ENCODE measurements around the gene EEFSEC. TPM values are rescaled to one million over a fixed set of nuclear protein-coding genes. Genes with fewer than 3 reads are reported as not detected.

The EEFSEC gene
- polyA plus RNA-seq, 1 donor: 19.7 TPM

DNA sequence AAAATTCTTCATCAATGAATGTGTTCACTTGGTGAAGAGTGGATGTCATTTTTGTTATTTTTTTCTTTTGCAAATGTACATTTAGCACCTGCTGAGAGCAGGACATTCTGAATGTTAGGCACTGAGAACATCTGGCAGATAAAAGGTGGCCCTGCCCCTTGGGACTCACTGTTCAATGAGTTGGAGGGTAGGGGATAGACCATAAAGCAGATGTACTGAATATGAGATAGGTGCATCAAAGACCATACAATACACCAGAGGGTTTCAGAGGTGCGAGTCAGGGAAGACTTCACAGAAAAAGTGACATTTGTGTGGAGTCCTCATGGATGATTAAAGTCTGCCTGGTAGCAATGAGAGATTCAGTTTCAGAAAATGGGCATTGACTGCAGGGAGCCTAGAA is 34.2 kb downstream of the EEFSEC start:
- no peak for DNase-seq

GRCh38 chr3:128188326-128188725 is 35.0 kb downstream of the EEFSEC start:
- DNase-seq: no peak

DNA sequence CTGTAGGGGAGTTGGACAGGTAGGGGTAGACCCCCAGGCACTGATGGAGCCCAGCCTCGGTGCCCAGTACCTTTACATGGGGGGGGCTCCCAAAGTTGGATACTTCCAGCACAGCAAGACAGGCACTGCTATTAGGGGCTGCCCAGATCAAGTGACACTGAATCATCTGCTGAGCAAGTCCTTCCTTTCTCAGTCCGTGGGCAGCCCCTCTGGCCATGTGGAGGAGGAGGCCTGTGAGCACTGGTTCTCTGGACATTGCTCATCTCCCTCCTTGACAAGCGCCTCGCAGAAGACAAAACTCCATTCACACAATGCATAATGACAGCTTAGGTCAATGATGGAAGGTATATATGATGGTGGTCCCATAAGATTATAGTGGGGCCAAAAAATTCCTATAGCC is 35.7 kb downstream of the EEFSEC start:
- no peak for DNase-seq

GRCh38 chr3:128190501-128190900 is 37.2 kb downstream of the EEFSEC start:
- no peak for DNase-seq

DNA sequence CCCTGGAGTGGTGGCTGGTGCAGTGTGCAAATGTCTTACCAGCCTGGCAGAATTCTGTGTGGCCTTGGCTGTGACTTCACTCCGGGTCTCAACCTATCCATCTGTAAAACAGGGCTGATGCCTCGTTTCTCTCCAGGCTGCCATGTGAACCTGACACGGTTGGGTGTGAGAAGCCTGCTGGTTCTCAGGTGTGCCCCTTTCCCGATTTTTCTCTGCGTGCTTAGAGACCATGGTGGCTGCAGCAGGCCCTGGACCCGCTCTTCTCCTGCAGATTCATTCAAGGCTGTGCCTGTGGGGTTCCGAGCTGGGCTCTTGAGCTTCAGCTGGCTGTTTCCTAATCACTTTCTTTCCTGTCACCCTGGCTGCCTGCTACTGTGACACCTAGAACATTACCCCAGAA is 38.9 kb downstream of the EEFSEC start:
- DNase-seq: no peak

GRCh38 chr3:128193168-128193567 is 39.9 kb downstream of the EEFSEC start:
- no peak for DNase-seq

DNA sequence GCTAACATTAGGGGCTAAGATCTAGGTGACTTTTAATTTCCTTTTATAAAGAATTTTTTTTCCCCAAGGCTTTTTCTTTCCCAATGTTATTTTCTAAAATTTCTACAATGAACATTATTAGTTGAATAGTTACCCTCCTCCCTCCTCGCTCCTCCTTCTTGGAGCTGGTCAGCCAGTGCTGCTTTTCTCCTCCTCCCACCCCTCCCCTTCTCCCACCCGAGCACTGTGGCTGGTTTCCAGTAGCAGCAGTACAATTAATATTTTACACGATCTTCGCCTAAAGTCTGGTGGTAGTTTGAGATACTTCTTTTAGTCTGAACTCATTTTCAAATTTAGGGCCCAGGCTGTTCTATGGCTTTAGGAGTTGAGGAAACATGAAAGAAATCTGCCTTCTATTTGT is 41.6 kb downstream of the EEFSEC start:
- no peak for DNase-seq

DNA sequence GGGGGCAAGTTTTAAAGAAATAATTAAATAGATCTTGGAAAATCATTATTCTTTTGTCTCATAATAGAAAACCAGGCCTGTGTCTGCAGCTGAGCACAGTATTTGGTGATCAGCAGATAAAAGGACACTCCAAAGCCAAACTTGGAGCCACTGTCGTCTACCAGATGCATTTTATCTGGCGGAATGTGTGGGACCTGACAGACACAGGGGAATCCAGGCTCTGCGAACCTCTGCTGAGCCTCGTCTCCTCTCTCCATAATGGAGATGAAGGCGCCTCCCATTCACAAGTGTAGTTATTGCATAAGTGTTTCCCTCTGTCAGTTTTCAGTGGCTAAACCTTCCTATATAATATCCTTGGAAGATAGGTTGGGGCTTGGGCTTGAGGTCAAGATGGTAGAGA is 42.1 kb downstream of the EEFSEC start:
- DNase-seq: no peak

DNA sequence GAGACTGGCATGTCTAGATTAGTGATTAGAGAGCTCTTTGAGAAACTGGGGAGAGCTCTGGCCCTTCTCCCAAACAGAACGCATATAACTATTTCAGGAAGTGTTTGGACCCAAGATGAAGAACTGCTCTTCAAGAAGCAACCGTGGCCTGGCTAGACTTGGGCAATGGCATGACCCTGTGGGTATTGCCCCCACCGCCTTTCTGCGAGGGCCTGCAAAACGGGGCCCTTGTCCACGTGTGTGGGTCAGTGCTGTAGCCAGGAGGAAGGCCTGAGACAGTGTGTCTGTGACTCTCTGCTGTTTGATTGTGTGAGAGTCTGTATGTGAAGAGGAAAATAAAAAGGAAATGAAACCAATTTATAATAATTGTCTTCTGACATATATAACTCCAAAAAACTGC is 42.5 kb downstream of the EEFSEC start:
- DNase-seq: no peak

GRCh38 chr3:128196647-128197046 is 43.4 kb downstream of the EEFSEC start:
- no peak for DNase-seq

DNA sequence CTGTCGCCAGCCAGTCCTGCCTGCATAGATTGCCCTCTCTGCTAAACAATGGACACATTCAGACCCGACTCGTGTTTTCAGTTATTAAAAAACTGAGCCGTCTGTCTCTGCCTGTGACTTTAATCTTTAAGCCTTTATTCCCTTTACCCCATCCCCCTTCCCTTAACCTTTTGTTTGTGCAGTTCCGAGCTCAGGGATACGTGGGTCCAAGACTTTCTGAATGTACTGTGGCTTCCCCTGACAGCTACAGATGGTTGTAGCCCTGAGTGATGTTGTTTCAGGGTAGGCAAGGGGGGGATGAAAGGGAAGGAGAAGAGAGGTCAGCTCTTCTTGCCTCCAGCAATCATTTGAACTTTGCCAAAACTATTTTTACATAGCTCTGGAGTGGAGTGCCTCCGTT is 44.6 kb downstream of the EEFSEC start:
- no peak for DNase-seq

DNA sequence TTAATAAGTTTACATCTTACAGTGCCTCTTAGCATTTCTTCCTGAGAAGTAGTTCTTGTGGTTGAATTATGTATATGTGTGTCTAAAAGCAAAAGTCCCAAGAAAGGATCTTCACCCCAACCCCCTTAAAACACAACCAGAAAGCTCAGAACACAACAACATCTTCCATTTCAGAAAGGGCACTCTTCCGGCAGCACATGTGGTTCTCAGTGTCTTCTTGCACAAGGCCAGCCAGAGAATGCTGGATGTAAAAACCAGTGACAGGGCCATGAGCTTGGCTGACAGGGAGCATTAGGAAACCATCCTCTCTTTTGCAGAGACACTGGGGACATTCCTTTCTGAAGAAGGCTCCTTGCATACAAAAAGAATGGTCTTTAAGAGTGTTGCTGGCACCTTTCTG is 45.0 kb downstream of the EEFSEC start:
- no peak for DNase-seq

DNA sequence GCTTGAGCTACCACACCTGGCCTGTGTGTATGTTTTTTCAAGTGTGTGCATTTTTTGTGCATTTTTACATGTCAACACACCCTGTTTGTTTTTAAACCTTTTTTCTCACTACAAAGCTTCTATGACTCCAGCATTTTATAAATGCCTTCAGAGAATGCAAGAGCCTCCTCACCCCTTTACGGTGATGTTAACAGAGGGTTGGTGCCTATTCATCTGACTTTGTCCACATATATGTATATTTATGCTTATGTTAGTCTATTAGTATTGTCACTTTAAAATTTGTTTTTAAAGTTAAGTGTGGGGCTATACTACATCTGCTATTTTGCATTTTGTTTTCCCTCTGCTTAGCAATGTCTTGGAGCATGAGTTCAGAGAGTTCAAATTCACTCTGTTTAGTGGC is 45.8 kb downstream of the EEFSEC start:
- no peak for DNase-seq

DNA sequence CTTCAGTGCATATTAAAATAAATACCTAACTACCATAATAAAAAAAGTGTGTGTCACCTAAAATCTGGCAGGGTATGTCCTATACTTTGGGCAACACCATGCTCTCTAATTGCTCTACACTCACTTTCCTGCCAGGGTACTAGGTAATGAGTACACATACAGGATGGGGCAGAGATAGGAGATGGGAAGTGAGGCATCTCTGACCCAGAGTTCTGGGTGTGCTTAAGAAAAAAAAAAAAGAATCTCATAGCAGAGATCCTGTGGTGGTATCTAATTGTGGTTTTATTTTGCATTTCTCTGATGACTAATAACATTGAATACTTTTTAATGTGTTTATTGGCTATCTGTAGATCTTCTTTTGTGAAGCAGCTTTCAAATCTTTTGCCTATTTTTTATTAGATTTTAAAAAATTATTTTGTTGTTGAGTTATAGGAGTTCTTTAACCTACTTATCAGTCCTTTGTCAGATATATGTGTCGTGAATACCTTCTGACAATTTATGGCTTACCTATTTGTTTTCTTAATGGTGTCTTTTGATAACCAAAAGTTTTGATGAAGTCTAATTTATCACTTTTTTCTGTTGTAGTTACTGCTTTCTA is 48.0 kb downstream of the EEFSEC start:
- no peak for DNase-seq

DNA sequence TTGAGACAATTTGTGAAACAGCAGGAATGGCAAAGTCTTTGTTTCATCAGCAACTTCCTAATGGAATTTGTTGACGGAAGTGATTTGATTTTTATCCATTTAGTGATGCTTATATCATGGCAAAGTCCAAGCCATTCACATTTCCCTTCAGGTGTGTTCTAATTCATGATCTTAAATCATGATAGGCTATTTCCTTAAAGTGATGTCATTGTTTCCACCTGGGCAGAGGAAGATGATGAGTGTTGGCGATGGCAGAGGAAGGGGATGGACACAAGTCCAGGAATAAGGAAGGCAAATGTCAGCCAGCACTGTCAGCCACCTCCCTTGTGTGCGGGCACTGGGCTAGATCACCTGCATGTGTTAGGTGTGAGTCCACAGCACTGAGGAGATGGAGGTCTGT is 49.9 kb downstream of the EEFSEC start:
- DNase-seq: no peak

DNA sequence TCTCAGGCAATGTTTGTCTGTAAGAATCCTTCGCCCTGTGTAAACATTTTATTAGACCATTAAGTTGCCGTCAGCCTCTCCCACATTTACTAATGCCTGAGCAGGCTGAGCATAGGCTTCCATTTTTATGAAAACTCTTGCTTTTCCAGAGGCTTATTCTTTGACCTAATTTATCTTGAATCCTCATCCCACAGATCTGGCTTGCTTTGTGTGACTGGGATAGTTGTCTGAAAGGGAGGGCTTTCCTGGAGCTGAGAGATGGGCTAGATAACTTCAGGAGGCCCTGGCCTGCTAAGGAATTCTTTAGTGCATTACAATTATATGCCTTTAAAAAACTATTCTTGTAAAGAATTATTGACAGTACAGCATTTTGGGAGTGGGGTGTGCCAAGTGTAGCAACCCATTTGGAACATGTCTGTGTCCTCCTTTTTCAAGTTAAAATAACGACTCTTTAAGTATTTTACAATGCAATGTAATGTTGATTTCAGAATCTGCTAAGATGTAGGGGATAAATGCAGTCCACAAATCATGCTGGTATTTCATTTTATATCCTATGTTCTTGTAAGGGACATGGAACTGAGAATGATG is 52.4 kb downstream of the EEFSEC start:
- no peak for DNase-seq

DNA sequence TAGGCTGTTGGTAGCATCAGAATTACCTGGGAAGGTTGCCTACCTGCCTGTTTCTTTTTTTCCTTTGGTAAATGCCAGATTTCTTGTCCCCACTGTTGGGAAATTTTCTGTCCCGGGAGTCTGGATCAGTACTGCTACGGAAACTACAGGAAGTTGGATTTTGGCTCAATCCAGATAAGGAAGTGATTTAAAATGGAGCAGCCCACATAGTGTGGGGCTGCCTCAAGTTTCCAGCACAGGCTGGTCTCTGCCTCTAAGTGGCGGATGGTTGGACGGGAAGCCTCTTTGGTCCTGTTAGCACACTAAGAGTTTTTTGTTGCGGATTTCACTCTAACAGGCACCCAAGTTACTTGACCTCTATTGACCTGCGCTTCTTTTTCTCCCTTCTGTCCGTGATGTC is 54.7 kb downstream of the EEFSEC start:
- DNase-seq: no peak

GRCh38 chr3:128210711-128211110 is 57.4 kb downstream of the EEFSEC start:
- DNase-seq: no peak

DNA sequence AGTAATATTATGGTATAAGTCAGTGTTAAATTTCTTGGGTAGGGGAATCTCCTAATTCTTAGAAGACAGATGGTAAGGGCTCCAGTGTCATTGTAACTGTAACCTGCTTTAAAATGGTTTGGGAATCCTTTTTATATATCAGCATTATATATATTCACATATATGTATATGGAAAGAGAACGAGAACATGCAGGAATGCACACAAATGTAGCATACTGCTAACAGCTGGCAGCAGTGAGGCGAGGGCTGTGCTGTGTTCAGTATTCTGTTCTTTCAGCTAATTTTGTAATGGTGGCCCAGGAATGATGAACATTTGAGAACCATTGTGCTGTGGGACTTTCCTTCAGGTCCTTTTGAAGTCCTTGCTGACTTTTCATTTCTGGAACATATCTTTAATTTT is 60.8 kb downstream of the EEFSEC start:
- no peak for DNase-seq

DNA sequence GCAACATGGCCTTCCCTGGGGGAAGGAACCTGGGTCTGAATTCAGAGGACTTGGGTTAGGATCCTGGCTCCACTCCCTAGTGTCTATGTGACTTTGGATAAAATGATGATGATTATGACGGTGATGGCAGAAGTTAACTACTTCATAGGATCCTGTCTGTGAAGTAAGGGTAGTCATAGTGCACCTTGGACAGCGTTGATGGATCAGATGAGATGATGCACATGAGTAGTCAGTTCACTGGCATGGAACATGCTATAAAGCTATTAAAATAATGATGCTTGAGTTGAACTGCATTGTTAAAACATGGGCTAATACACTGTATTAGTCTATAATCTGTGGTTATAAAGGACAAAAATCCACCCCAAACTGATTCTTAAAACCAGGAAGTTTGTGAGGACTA is 62.0 kb downstream of the EEFSEC start:
- DNase-seq: no peak

GRCh38 chr3:128215800-128216495 is 62.7 kb downstream of the EEFSEC start:
- no peak for DNase-seq

DNA sequence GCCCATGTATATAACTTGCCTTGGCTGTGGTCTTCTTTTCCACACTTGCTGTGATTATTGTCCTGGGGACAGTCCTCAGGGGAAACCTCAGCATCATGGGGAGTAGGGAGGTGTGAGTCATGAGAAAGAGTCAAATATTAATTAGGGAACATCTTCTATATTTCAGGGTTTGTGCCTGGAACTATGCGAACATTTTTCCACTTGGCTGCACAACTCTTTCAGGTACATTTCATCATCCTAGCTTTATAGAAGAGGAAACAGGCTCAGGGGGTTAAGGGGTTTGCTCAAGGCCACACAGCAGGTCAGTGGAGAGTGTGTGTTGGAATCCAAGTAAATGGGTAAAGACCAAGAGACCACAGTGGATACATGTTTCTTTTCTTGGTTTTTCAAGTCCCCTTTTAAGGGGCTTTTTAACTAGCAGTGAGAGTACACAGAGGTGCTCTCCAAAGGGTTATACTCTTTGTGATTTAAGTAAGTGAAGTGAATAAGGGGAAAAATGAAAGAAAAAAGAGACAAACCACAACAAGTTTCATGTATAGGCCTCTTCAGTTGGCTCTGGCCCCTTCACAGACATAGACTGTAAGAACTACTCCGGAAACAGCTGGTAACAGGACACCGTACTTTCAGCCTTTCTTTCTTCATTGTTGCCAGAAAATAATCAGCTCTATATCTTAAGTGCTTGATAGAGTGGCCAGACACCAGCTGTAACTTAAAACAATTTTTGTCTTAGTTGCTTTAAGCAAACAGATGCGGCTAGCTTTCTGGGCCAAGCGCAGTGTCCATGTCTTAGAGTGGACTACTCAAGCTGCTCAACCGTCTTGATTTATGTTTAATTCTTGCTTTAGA is 64.6 kb downstream of the EEFSEC start:
- DNase-seq: no peak

DNA sequence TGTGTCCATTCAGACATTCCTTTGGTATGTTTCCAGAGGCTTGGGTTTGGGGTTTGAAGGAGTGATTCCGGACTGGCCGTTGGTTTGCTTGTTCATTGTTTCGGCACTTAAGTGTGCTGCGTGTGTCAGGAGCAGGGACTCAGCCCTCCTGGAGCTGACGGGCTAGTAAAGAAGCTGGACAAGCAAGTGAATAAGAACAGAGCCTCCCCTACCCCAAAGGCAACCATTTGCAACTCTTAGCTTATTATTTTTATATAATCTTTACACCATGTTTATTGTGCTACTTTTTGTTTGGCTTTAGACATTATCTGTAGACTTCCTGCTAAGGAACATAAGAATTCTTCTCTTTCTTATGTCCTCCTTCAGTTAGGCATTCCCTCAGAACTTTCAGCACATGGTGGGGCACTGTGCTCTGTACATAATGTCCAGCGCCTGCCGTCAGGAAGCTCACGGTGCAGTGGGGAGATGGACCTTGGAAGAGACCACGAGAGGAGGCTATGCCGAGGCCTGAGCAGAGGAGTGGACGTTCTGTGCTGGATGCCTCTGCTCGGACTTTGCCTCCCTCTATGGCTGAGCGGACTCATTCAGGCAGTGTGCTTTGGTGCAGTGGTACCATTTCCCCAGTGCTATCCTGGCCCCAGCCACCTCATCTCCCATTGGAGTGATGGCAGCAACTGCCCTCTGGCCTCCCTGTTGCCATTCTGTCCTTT is 65.4 kb downstream of the EEFSEC start:
- no peak for DNase-seq

Measured in hindlimb muscle (tissue), 1 donor.